Endothelial cell of umbilical vein (primary cell): Measurements from ENCODE around the gene GGTA1. TPM values are rescaled to one million over a fixed set of nuclear protein-coding genes. Genes with fewer than 3 reads are reported as not detected.

ENCODE experiments used
- BruUV-seq: library from RNA; stranded (reverse); fragments of 400-500 nt; replicated peaks from 2 replicates; lab custom pipeline; 2021; lab: Mats Ljungman, UMichigan
- CTCF ChIA-PET: fragments of 300-600, 350-600 bp; sonication (Branson Sonifier 250); formaldehyde crosslinking; loops from one replicate; lab custom pipeline; 2021; ENCODE audit warnings: antibody characterized with exemption, inconsistent platforms; lab: Charles Lee
- POLR2A ChIA-PET: fragments of 300-600, 350-600 bp; sonication (Branson Sonifier 250); formaldehyde crosslinking; loops from one replicate; lab custom pipeline; 2021; ENCODE audit warnings: antibody characterized with exemption, inconsistent platforms; lab: Charles Lee
- DNase-seq: peaks from one replicate; pipeline ENCODE4 v3.0.0-alpha.2; 2011; ENCODE audit warnings: low read depth, low spot score
- FAIRE-seq: peaks from 2 replicates; lab custom pipeline; 2011; peaks lifted over from hg19 to GRCh38; lab: Jason Lieb, UNC
- H2AFZ ChIP-seq: 2 replicates; pipeline ENCODE4 v1.6.0; 2012; ENCODE audit warnings: low read depth, low read length, control low read depth, inconsistent platforms
- H3K27ac ChIP-seq: 2 replicates; pipeline ENCODE4 v1.5.1; 2011; ENCODE audit warnings: low read depth, mild to moderate bottlenecking, control low read depth, low read length, moderate library complexity; ENCODE audit not compliant: insufficient read depth
- H3K27me3 ChIP-seq, 2 experiments: 2 replicates each; pipeline versions ENCODE4 v1.6.0 to v1.6.1; 2011; ENCODE audit warnings: low read length in 2 of 2, mixed read lengths in 1 of 2; ENCODE audit not compliant: control insufficient read depth in 2 of 2, insufficient read depth in 2 of 2
- H3K36me3 ChIP-seq, 2 experiments: 2 replicates in 1 of 2; 3 replicates in 1 of 2; pipeline ENCODE4 v1.5.1; 2011; ENCODE audit warnings: low read length in 2 of 2, mild to moderate bottlenecking in 1 of 2, moderate library complexity in 1 of 2; ENCODE audit not compliant: control insufficient read depth in 2 of 2, insufficient read depth in 2 of 2; ENCODE audit errors: extremely low read depth in 1 of 2
- H3K4me1 ChIP-seq: 3 replicates; pipeline ENCODE4 v1.5.1; 2011; ENCODE audit warnings: mild to moderate bottlenecking, low read length; ENCODE audit not compliant: control insufficient read depth, insufficient read depth; ENCODE audit errors: extremely low read depth
- H3K4me2 ChIP-seq: 2 replicates; pipeline ENCODE4 v1.6.1; 2011; ENCODE audit warnings: low read length, control low read depth, mixed read lengths; ENCODE audit not compliant: insufficient read depth
- H3K4me3 ChIP-seq, 3 experiments: fragments of 200-600 bp in 1 of 3; sonication (generic), shearing (Covaris generic) in 1 of 3; replicated peaks in 1 of 3; 2 replicates each; pipeline ENCODE4 v1.5.1; 2011 to 2016; ENCODE audit warnings: control low read depth in 3 of 3, low read length in 3 of 3, mild to moderate bottlenecking in 2 of 3, inconsistent platforms in 1 of 3, low read depth in 1 of 3, moderate library complexity in 1 of 3; ENCODE audit not compliant: insufficient read depth in 1 of 3
- H3K79me2 ChIP-seq: 2 replicates; pipeline ENCODE4 v1.6.0; 2012; ENCODE audit warnings: low read length, inconsistent platforms; ENCODE audit not compliant: control insufficient read depth, insufficient read depth
- H3K9ac ChIP-seq: replicated peaks from 2 replicates; pipeline ENCODE3; 2011; ENCODE audit warnings: low read length, control low read depth; ENCODE audit not compliant: insufficient read depth; ENCODE audit errors: extremely low read depth
- H3K9me1 ChIP-seq: replicated peaks from 3 replicates; pipeline ENCODE4 v1.6.0; 2011; ENCODE audit warnings: mild to moderate bottlenecking, low read length; ENCODE audit not compliant: control insufficient read depth, insufficient read depth; ENCODE audit errors: extremely low read depth
- H3K9me3 ChIP-seq: replicated peaks from 2 replicates; pipeline ENCODE4 v1.5.1; 2012; ENCODE audit warnings: low read length, inconsistent platforms; ENCODE audit not compliant: control insufficient read depth, insufficient read depth
- H4K20me1 ChIP-seq: replicated peaks from 2 replicates; pipeline ENCODE3; 2011; ENCODE audit warnings: mild to moderate bottlenecking, low read length; ENCODE audit not compliant: control insufficient read depth, insufficient read depth; ENCODE audit errors: extremely low read depth
- EZH2 ChIP-seq: IDR thresholded peaks from 2 replicates; pipeline ENCODE4 v1.6.1; 2012; ENCODE audit warnings: borderline replicate concordance, low read depth, mild to moderate bottlenecking, moderate library complexity, low read length, inconsistent platforms; ENCODE audit not compliant: severe bottlenecking
- GATA2 ChIP-seq: IDR thresholded peaks from 2 replicates; pipeline ENCODE4 v1.7.0; 2011; ENCODE audit warnings: low read depth, mild to moderate bottlenecking, moderate library complexity, mixed read lengths, low read length; ENCODE audit not compliant: insufficient read length, insufficient read depth
- JUN ChIP-seq: IDR thresholded peaks from 2 replicates; pipeline ENCODE4 v1.6.1; 2011; ENCODE audit warnings: borderline replicate concordance, low read depth; ENCODE audit not compliant: insufficient read length, insufficient read depth
- MAX ChIP-seq: IDR thresholded peaks from 2 replicates; pipeline ENCODE4 v1.6.1; 2011; ENCODE audit not compliant: insufficient read depth, insufficient read length
- dilution Hi-C: fragments of 300-500 bp; cut with MboI; formaldehyde crosslinking; loops from one replicate; pipeline ENCODE4 v1.15.0; 2019; ENCODE audit warnings: low sequenced_read_pairs; ENCODE audit not compliant: extremely low pct_ligation_motif_present
- intact Hi-C: fragments of 100-400 bp; cut with micrococcal nuclease; formaldehyde crosslinking; loops from one replicate; pipeline ENCODE4 v1.10.0; 2022
- polyA plus RNA-seq, 4 experiments: library from polyadenylated mRNA; depleted of rRNA in 3 of 4; stranded (reverse) in 3 of 4; unstranded in 1 of 4; fragments of >200 nt; gene quantifications; 2 replicates each; pipeline versions ENCODE4 v1.2.1 to v1.2.3, GENCODE V29; 2011 to 2012; ENCODE audit warnings: missing spikeins in 1 of 4
- total RNA-seq: library from RNA; stranded (reverse); gene quantifications from 2 replicates; pipeline ENCODE4 v1.2.3, GENCODE V29; 2021
- TF ChIP-seq, protein P1 (sequence below), 2 donors: IDR thresholded peaks; 1 replicate in 1 of 2; 2 replicates in 1 of 2; pipeline ENCODE4 v1.5.1; 2011; ENCODE audit warnings: low read length in 2 of 2, mild to moderate bottlenecking in 2 of 2, moderate library complexity in 2 of 2, control low read depth in 1 of 2, inconsistent platforms in 1 of 2, low read depth in 1 of 2; ENCODE audit not compliant: insufficient read depth in 1 of 2; ENCODE audit errors: extremely low read depth in 1 of 2

GGTA1 gene
- total and polyA plus RNA-seq, 2 donors (not counting 3 experiments of a cell fraction or from before 2014, with no cell fraction given), result not detected

DNA sequence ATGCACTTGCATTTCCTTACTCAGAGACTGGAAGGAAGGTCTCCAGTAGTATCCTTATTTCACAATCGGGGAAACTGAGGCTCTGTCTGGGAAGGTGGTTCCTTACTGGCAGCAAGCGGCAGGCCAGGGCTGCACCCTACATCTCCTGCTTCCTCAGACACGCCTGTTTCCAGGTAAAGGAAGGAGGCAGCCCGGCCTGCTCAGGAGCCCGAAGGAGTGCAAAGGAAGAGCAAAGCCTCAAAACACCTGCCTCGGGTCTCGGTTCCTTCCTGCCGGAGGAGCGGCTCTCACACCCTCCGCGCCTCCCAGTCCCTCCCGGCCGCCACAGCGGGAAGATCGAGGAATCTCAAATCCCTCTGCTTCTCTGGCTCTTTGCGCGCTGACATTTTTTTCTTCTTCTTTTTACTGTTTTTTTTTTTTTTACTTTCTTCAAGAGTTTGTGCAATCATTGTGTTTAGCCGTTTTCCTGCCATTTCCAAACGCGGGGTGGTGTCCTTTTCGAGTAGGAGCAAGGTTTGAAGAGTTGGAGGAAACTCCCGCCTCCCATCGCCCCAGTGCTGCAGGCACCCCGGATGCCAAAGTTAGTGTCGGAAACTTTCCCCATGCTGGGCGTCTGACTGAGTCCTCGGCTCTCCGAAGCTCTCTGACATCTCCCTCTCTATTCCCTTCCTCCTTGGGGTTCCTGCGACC, 1.0 kb downstream of the GGTA1 start:
- peaks cover 16% of the 10 kb centered on the region for H3K4me1 ChIP-seq
- H3K79me2 ChIP-seq, result no peaks in the 10 kb centered on the region
- H3K9ac ChIP-seq, result no peak overlapping the region
- peak overlapping the region in 1 of 3 experiments; percentile 22 for H3K4me3 ChIP-seq
- dilution Hi-C loops, result no loop called here
- CTCF ChIA-PET, result interaction anchor here (1.0 to 2.5 kb wide), 8 partner anchors 9 to 178 kb away, joined by 3 to 10 read pairs (median 4); no protein-coding TSS in a partner anchor
- H3K27ac ChIP-seq, result no peak overlapping the region
- peak overlapping the region; percentile 64 for H3K4me2 ChIP-seq
- TF ChIP-seq EZH2 (peak; percentile 59), JUN (no peak)
- H3K27me3 ChIP-seq, result peaks cover 11 to 17% of the 10 kb centered on the region in 2 experiments
- H2AFZ ChIP-seq, result no peak overlapping the region
- no peaks in the 10 kb centered on the region for H3K9me1 ChIP-seq
- no peaks in the 10 kb centered on the region for H4K20me1 ChIP-seq
- POLR2A ChIA-PET, result no interaction called here
- FAIRE-seq, result no peak
- no peaks in the 10 kb centered on the region for H3K9me3 ChIP-seq
- intact Hi-C loops, result loop anchor here (1.0 to 5.0 kb wide), 3 partner anchors 30 to 286 kb away; no protein-coding TSS in a partner anchor
- H3K36me3 ChIP-seq, result no peaks in the 10 kb centered on the region
- no TSS peak for BruUV-seq
- DNase-seq, result no peak

DNA sequence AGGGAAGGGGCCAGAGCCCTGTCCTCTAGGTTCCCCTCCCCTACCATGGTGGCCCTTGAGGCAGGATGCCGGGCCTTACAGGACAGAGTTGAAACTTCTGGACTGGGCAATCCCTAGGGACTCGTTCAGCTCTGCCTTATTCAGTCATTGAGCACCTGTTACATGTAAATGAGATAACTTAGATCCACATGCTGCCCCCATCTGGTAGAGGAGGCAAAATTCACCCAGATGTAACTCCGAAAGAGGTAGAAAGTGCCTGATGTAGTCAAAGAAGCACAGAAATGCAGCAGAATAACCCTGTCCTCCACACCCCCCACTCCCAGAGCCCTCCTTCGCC, 1.5 kb downstream of the GGTA1 start:
- H3K9me3 ChIP-seq, result no peaks in the 10 kb centered on the region
- H3K9me1 ChIP-seq, result no peaks in the 10 kb centered on the region
- FAIRE-seq (peak; percentile 83), DNase-seq (peak; percentile 83)
- no peak for TF ChIP-seq MAX
- TF ChIP-seq, protein P1, sequence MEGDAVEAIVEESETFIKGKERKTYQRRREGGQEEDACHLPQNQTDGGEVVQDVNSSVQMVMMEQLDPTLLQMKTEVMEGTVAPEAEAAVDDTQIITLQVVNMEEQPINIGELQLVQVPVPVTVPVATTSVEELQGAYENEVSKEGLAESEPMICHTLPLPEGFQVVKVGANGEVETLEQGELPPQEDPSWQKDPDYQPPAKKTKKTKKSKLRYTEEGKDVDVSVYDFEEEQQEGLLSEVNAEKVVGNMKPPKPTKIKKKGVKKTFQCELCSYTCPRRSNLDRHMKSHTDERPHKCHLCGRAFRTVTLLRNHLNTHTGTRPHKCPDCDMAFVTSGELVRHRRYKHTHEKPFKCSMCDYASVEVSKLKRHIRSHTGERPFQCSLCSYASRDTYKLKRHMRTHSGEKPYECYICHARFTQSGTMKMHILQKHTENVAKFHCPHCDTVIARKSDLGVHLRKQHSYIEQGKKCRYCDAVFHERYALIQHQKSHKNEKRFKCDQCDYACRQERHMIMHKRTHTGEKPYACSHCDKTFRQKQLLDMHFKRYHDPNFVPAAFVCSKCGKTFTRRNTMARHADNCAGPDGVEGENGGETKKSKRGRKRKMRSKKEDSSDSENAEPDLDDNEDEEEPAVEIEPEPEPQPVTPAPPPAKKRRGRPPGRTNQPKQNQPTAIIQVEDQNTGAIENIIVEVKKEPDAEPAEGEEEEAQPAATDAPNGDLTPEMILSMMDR (IDR thresholded peaks at IDR 0.05; ENCODE audit: extremely low read depth in 1 of 2, insufficient read depth in 1 of 2, low read depth in 1 of 2, low read length in 2 of 2), result peak; percentile 66 to 68
- TF ChIP-seq GATA2, result no peak
- no peak for TF ChIP-seq JUN
- no peak overlapping the region for H3K9ac ChIP-seq
- no TSS peak for BruUV-seq
- no peak overlapping the region for H3K4me3 ChIP-seq
- H3K79me2 ChIP-seq, result no peaks in the 10 kb centered on the region
- no peaks in the 10 kb centered on the region for H4K20me1 ChIP-seq
- peaks cover 16% of the 10 kb centered on the region for H3K4me1 ChIP-seq
- no peak overlapping the region for H3K27ac ChIP-seq
- H2AFZ ChIP-seq, result no peak overlapping the region
- H3K36me3 ChIP-seq, result no peaks in the 10 kb centered on the region
- POLR2A ChIA-PET, result no interaction called here
- CTCF ChIA-PET, result interaction anchor here (0.6 to 2.5 kb wide), 12 partner anchors 9 to 517 kb away, joined by 3 to 10 read pairs (median 4); no protein-coding TSS in a partner anchor
- intact Hi-C loops (loop anchor here (1.0 to 5.0 kb wide), 3 partner anchors 31 to 286 kb away; no protein-coding TSS in a partner anchor), dilution Hi-C loops (no loop called here)
- H3K4me2 ChIP-seq, result peak overlapping the region; percentile 14
- H3K27me3 ChIP-seq, result peaks cover 11 to 17% of the 10 kb centered on the region in 2 experiments
